Measurements from ENCODE around the gene NAT9.

The NAT9 gene

GRCh38 chr17:74748529-74749278 lies 27.4 kb downstream of the NAT9 start, which contains the start of gene NHERF1:
TSS of gene NHERF1 (plus strand) at chr17:74748628. CDS start at chr17:74748847, 219 bp downstream.
- peak; percentile 18 for TF ChIP-seq CTCF (IDR thresholded peaks at IDR 0.05; ENCODE audit: control insufficient read depth, insufficient read depth, low read depth, low read length, missing control alignments)
- DNase-seq (ENCODE audit: low read depth) = peak; percentile 55
- H3K4me3 ChIP-seq (ENCODE audit: control insufficient read depth, low read depth, low read length) = peak within 1 kb of the TSS; percentile 52

DNA sequence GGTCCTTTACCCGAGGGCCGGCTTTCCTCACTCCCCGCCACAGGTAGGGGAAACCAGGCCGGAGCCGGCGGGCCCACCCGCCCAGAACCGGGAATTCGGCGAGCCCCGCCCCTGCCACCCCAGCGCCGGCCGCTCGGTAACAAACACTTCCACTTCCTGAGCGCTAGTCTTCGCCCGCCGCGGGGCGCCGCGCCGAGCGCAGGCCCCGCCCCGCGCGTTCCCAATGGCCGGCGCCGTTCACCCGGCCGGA lies 27.9 kb downstream of the NAT9 start:
- no peak for TF ChIP-seq CTCF (IDR thresholded peaks at IDR 0.05; ENCODE audit: control insufficient read depth, insufficient read depth, low read depth, low read length, missing control alignments)
- no peak for DNase-seq (ENCODE audit: low read depth)
- peak overlapping the region; percentile 52 for H3K4me3 ChIP-seq (ENCODE audit: control insufficient read depth, low read depth, low read length)

DNA sequence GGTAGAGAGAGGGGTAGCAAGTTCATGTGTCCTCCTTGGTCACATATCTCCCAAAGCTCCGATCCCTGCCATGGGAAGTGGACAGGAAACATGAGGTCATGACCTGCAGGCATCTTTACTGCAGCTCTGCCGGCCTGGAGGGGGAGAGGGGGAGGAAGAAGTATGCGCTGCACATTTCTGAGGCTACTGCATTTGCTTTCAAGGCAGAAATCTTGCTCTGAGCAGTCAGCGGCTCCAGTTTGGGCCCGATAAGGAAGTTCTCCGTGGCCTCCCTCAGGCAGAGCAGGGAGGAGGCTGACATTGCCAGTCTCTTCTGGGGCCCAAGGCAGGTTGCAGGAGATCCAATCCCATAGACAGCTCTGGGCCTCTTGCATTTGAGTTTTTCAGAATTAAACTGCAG lies 29.2 kb downstream of the NAT9 start:
- no peak for TF ChIP-seq CTCF (IDR thresholded peaks at IDR 0.05; ENCODE audit: control insufficient read depth, insufficient read depth, low read depth, low read length, missing control alignments)
- no peak overlapping the region for H3K4me3 ChIP-seq (ENCODE audit: control insufficient read depth, low read depth, low read length)
- no peak for DNase-seq (ENCODE audit: low read depth)

DNA sequence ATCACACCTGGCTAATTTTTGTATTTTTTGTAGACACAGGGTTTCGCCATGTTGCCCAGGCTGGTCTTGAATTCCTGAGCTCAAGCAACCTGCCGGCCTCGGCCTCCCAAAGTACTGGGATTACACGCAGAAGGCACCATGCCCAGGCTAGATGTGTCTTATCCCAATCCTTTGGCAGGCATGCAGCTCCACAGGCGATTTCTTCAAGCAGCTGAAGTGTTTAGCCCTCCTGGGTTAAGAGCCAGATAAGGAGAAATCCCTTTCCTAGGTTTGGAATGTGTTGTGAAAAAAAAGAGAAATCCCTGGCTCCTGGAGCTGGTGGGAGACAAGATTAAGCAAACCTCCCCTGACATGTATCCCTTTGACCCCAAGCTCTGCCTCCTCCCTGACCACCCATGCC lies 29.8 kb downstream of the NAT9 start:
- no peak for DNase-seq (ENCODE audit: low read depth)
- H3K4me3 ChIP-seq (ENCODE audit: control insufficient read depth, low read depth, low read length) = no peak overlapping the region
- TF ChIP-seq CTCF (IDR thresholded peaks at IDR 0.05; ENCODE audit: control insufficient read depth, insufficient read depth, low read depth, low read length, missing control alignments) = no peak

- H3K4me3 ChIP-seq (ENCODE audit: control insufficient read depth, low read depth, low read length) = no peak overlapping the region
- TF ChIP-seq CTCF (IDR thresholded peaks at IDR 0.05; ENCODE audit: control insufficient read depth, insufficient read depth, low read depth, low read length, missing control alignments) = no peak
- DNase-seq (ENCODE audit: low read depth) = no peak
Observed at GRCh38 chr17:74745548-74746177, 30.5 kb downstream of the NAT9 start.

GRCh38 chr17:74744714-74745547 lies 31.2 kb downstream of the NAT9 start:
- peak; percentile 10 for DNase-seq (ENCODE audit: low read depth)
- TF ChIP-seq CTCF (IDR thresholded peaks at IDR 0.05; ENCODE audit: control insufficient read depth, insufficient read depth, low read depth, low read length, missing control alignments) = peak; percentile 100
- no peak overlapping the region; the same call in 1 of the 2 replicates for H3K4me3 ChIP-seq (ENCODE audit: control insufficient read depth, low read depth, low read length)
